SK-N-SH (cell line): ENCODE data around the gene CDCP1. TPM values are rescaled to one million over a fixed set of nuclear protein-coding genes. Genes with fewer than 3 reads are reported as not detected.

Experiments used
- CTCF ChIA-PET: fragments of 300-600, 350-600 bp; formaldehyde crosslinking; extraction: SDS; loops from one replicate; lab custom pipeline; 2021; lab: Yijun Ruan, JAX
- POLR2A ChIA-PET: fragments of 350-600 bp; sonication (Branson Sonifier 250); formaldehyde crosslinking; extraction: SDS; loops from one replicate; lab custom pipeline; 2020; ENCODE audit warnings: antibody characterized with exemption, inconsistent platforms; lab: Yijun Ruan, JAX
- DNase-seq: peaks from one replicate; pipeline ENCODE4 v3.0.0; 2012
- H2AFZ ChIP-seq: fragments of 200-600 bp; sonication (generic); 2 replicates; pipeline ENCODE4 v1.8.1; 2016; ENCODE audit warnings: antibody characterized with exemption, mild to moderate bottlenecking, low read depth
- H3F3A ChIP-seq: fragments of 200-600 bp; sonication (generic); replicated peaks from 2 replicates; pipeline ENCODE3; 2016; ENCODE audit warnings: antibody characterized with exemption, mild to moderate bottlenecking; ENCODE audit not compliant: insufficient read depth
- H3K27ac ChIP-seq, 2 experiments: fragments of 200-500 bp in 1 of 2; fragments of 200-600 bp in 1 of 2; sonication (Bioruptor generic) in 1 of 2; sonication (generic), shearing (Covaris generic) in 1 of 2; 2 replicates each; pipeline versions ENCODE4 v1.5.1 to v1.6.1; 2014 to 2016; ENCODE audit warnings: low read depth in 2 of 2, inconsistent platforms in 1 of 2, low read length in 1 of 2, mild to moderate bottlenecking in 1 of 2, mixed read lengths in 1 of 2
- H3K27me3 ChIP-seq: fragments of 200-600 bp; sonication (generic), shearing (Covaris generic); 2 replicates; pipeline ENCODE4 v1.6.1; 2016; ENCODE audit warnings: mixed run types; ENCODE audit not compliant: insufficient read depth
- H3K36me3 ChIP-seq, 2 experiments: fragments of 200-500 bp in 1 of 2; fragments of 200-600 bp in 1 of 2; sonication (Bioruptor generic) in 1 of 2; sonication (generic) in 1 of 2; replicated peaks in 1 of 2; 2 replicates each; pipeline versions ENCODE3 to v1.5.1; 2014 to 2016; ENCODE audit warnings: low read length in 1 of 2, mild to moderate bottlenecking in 1 of 2; ENCODE audit not compliant: insufficient read depth in 2 of 2, control insufficient read depth in 1 of 2
- H3K4me1 ChIP-seq, 2 experiments: fragments of 200-500 bp in 1 of 2; fragments of 200-600 bp in 1 of 2; sonication (Bioruptor generic) in 1 of 2; sonication (generic), shearing (Covaris generic) in 1 of 2; 2 replicates each; pipeline versions ENCODE4 v1.5.1 to v1.6.1; 2014 to 2016; ENCODE audit warnings: low read depth in 1 of 2, low read length in 1 of 2, mixed run types in 1 of 2; ENCODE audit not compliant: insufficient read depth in 2 of 2, control insufficient read depth in 1 of 2
- H3K4me2 ChIP-seq: fragments of 200-600 bp; sonication (generic), shearing (Covaris generic); 2 replicates; pipeline ENCODE4 v1.6.1; 2017; ENCODE audit warnings: mixed run types
- H3K4me3 ChIP-seq, 2 experiments: fragments of 200-500 bp in 1 of 2; fragments of 200-600 bp in 1 of 2; sonication (Bioruptor generic) in 1 of 2; sonication (generic), shearing (Covaris generic) in 1 of 2; 2 replicates each; pipeline versions ENCODE4 v1.5.1 to v1.8.1; 2014 to 2016; ENCODE audit warnings: low read depth in 2 of 2, inconsistent platforms in 1 of 2, low read length in 1 of 2, mild to moderate bottlenecking in 1 of 2, mixed read lengths in 1 of 2, moderate library complexity in 1 of 2
- H3K79me2 ChIP-seq: fragments of 200-600 bp; sonication (generic); 2 replicates; pipeline ENCODE4 v1.8.1; 2017; ENCODE audit warnings: mild to moderate bottlenecking; ENCODE audit not compliant: insufficient read depth
- H3K9ac ChIP-seq: fragments of 200-600 bp; sonication (generic); 2 replicates; pipeline ENCODE4 v1.6.1; 2017; ENCODE audit warnings: mixed run types
- H3K9me2 ChIP-seq: fragments of 200-600 bp; sonication (generic); 2 replicates; pipeline ENCODE4 v1.6.1; 2017; ENCODE audit warnings: mixed run types
- H3K9me3 ChIP-seq: fragments of 200-600 bp; sonication (generic); 2 replicates; pipeline ENCODE4 v1.6.1; 2017; ENCODE audit warnings: mixed run types, mild to moderate bottlenecking, moderate library complexity
- H4K20me1 ChIP-seq: fragments of 200-600 bp; sonication (generic); 2 replicates; pipeline ENCODE4 v1.6.1; 2017; ENCODE audit warnings: mild to moderate bottlenecking, mixed run types; ENCODE audit not compliant: insufficient read depth
- CHD2 ChIP-seq: fragments of 150-350 bp; IDR thresholded peaks from 2 replicates; pipeline ENCODE4 v1.6.1; 2018; ENCODE audit warnings: low read length; ENCODE audit not compliant: partially characterized antibody
- ELF1 ChIP-seq: IDR thresholded peaks from 2 replicates; pipeline ENCODE4 v1.4.0; 2012
- EP300 ChIP-seq, 2 experiments: IDR thresholded peaks; 2 replicates each; pipeline versions ENCODE4 v1.4.0 to v1.6.1; 2012; ENCODE audit warnings: borderline replicate concordance in 1 of 2, low read depth in 1 of 2, low read length in 1 of 2
- FOSL2 ChIP-seq: IDR thresholded peaks from 2 replicates; pipeline ENCODE4 v1.4.0; 2012; ENCODE audit warnings: low read depth, mild to moderate bottlenecking, moderate library complexity, borderline replicate concordance
- GABPA ChIP-seq: IDR thresholded peaks from 2 replicates; pipeline ENCODE4 v1.4.0; 2012; ENCODE audit warnings: low read depth, mild to moderate bottlenecking
- GATA2 ChIP-seq: sonication (generic); formaldehyde crosslinking; IDR thresholded peaks from 2 replicates; pipeline ENCODE4 v1.5.0; 2020; ENCODE audit warnings: mild to moderate bottlenecking, missing genetic modification reagents
- NFIC ChIP-seq: IDR thresholded peaks from 2 replicates; pipeline ENCODE4 v1.4.0; 2012; ENCODE audit warnings: borderline replicate concordance
- POLR2AphosphoS5 ChIP-seq: IDR thresholded peaks from 2 replicates; pipeline ENCODE4 v1.6.1; 2012; ENCODE audit warnings: low read depth, low read length
- RAD21 ChIP-seq: IDR thresholded peaks from 2 replicates; pipeline ENCODE4 v1.6.1; 2012; ENCODE audit warnings: mild to moderate bottlenecking, low read length
- RCOR1 ChIP-seq: fragments of 150-350 bp; IDR thresholded peaks from 2 replicates; pipeline ENCODE4 v1.6.1; 2017; ENCODE audit warnings: antibody characterized with exemption, low read length
- RFX5 ChIP-seq: IDR thresholded peaks from 2 replicates; pipeline ENCODE4 v1.6.1; 2012; ENCODE audit warnings: mild to moderate bottlenecking, improper control_type of control experiment, low read length
- RXRA ChIP-seq: IDR thresholded peaks from 2 replicates; pipeline ENCODE4 v1.4.0; 2012; ENCODE audit warnings: low read depth, mild to moderate bottlenecking, borderline replicate concordance
- SIN3A ChIP-seq: IDR thresholded peaks from 2 replicates; pipeline ENCODE4 v1.6.1; 2012; ENCODE audit warnings: low read depth, mild to moderate bottlenecking, low read length, moderate library complexity, borderline replicate concordance
- SMC3 ChIP-seq: IDR thresholded peaks from 2 replicates; pipeline ENCODE4 v1.6.1; 2012; ENCODE audit warnings: low read depth, low read length, improper control_type of control experiment
- TEAD4 ChIP-seq: IDR thresholded peaks from 2 replicates; pipeline ENCODE4 v1.4.0; 2012; ENCODE audit warnings: mild to moderate bottlenecking, borderline replicate concordance; ENCODE audit not compliant: insufficient read depth
- USF2 ChIP-seq: fragments of 150-350 bp; IDR thresholded peaks from 2 replicates; pipeline ENCODE4 v1.6.1; 2017; ENCODE audit warnings: antibody characterized with exemption, low read length, low read depth, borderline replicate concordance
- WGBS: methylation state at CpG from one replicate; pipeline ENCODE4 v1.1.6; 2017; ENCODE audit warnings: low lambda C conversion rate; 5-methylcytosine and 5-hydroxymethylcytosine counted together
- polyA plus RNA-seq, 3 experiments: library from polyadenylated mRNA; depleted of rRNA; stranded (reverse); fragments of >200 nt; gene quantifications; 2 replicates each; pipeline ENCODE4 v1.2.3, GENCODE V29; 2012
- TF ChIP-seq, protein P1 (sequence below): IDR thresholded peaks from 2 replicates; pipeline ENCODE4; 2012
- TF ChIP-seq, protein P2 (sequence below): IDR thresholded peaks from 2 replicates; pipeline ENCODE4 v1.6.1; 2012; ENCODE audit warnings: mild to moderate bottlenecking, low read depth, low read length, moderate library complexity

Gene CDCP1
- polyA plus RNA-seq, 1 of the 3 experiments (the other 2 are of a cell fraction), result 3.6 TPM

DNA sequence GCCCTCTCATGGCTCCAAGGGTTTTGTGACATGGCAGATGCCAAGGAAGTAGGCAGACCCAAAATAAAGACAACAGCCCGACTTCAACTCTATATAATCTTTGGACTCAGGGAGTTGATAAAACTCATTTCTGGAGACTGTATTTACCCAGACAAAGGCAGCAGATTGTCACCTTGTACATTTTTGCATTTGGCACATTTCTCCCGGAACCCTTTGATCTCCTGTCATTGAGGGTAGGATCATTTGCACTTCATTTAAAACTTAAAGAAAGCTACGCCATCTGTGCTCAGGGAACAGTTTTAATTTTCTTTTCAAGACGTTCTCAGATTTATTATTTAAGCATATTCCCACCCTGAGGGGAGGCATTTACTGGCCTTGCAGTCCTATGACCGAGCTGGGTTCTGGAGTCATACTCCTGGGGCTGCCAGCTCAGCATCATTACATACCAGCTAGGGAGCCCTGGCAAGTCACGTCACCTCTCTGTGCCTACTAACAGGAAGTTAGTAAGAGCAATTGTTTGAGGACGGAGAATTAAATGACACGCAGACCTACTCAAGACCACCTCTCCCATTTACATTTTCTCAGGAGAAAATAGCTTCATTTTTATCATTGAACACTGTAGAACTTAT is 5.9 kb downstream of the CDCP1 start:
- H3K27me3 ChIP-seq, result no peaks in the 10 kb centered on the region
- no peak overlapping the region for H2AFZ ChIP-seq
- H3K9me2 ChIP-seq, result no peaks in the 10 kb centered on the region
- H3F3A ChIP-seq, result no peaks in the 10 kb centered on the region
- 64% methylated on average over 8 of the region's 8 CpGs for WGBS
- POLR2A ChIA-PET, result no interaction called here
- no peak overlapping the region for H3K27ac ChIP-seq
- H3K4me1 ChIP-seq, result peaks cover 0 to 1% of the 10 kb centered on the region in 2 experiments; a peak in 2 of 4 replicates
- H3K36me3 ChIP-seq, result no peaks in the 10 kb centered on the region
- no peak overlapping the region for H3K9ac ChIP-seq
- H3K9me3 ChIP-seq, result no peaks in the 10 kb centered on the region
- H4K20me1 ChIP-seq, result no peaks in the 10 kb centered on the region
- no peak overlapping the region for H3K4me3 ChIP-seq
- no peak for DNase-seq
- no peak overlapping the region for H3K4me2 ChIP-seq
- TF ChIP-seq RAD21 (no peak), EP300 (IDR thresholded peaks at IDR 0.05; ENCODE audit: borderline replicate concordance in 1 of 2, low read depth in 1 of 2, low read length in 1 of 2) (no peak), SIN3A (no peak), USF2 (no peak), RCOR1 (no peak), POLR2AphosphoS5 (no peak), RFX5 (no peak), TEAD4 (no peak), GATA2 (CRISPR knock-in tag) (no peak), SMC3 (no peak), ELF1 (no peak), FOSL2 (no peak), CHD2 (no peak), GABPA (no peak), RXRA (no peak), NFIC (no peak)
- TF ChIP-seq, protein P1, sequence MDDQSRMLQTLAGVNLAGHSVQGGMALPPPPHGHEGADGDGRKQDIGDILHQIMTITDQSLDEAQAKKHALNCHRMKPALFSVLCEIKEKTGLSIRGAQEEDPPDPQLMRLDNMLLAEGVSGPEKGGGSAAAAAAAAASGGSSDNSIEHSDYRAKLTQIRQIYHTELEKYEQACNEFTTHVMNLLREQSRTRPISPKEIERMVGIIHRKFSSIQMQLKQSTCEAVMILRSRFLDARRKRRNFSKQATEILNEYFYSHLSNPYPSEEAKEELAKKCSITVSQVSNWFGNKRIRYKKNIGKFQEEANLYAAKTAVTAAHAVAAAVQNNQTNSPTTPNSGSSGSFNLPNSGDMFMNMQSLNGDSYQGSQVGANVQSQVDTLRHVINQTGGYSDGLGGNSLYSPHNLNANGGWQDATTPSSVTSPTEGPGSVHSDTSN, result no peak
- TF ChIP-seq, protein P2, sequence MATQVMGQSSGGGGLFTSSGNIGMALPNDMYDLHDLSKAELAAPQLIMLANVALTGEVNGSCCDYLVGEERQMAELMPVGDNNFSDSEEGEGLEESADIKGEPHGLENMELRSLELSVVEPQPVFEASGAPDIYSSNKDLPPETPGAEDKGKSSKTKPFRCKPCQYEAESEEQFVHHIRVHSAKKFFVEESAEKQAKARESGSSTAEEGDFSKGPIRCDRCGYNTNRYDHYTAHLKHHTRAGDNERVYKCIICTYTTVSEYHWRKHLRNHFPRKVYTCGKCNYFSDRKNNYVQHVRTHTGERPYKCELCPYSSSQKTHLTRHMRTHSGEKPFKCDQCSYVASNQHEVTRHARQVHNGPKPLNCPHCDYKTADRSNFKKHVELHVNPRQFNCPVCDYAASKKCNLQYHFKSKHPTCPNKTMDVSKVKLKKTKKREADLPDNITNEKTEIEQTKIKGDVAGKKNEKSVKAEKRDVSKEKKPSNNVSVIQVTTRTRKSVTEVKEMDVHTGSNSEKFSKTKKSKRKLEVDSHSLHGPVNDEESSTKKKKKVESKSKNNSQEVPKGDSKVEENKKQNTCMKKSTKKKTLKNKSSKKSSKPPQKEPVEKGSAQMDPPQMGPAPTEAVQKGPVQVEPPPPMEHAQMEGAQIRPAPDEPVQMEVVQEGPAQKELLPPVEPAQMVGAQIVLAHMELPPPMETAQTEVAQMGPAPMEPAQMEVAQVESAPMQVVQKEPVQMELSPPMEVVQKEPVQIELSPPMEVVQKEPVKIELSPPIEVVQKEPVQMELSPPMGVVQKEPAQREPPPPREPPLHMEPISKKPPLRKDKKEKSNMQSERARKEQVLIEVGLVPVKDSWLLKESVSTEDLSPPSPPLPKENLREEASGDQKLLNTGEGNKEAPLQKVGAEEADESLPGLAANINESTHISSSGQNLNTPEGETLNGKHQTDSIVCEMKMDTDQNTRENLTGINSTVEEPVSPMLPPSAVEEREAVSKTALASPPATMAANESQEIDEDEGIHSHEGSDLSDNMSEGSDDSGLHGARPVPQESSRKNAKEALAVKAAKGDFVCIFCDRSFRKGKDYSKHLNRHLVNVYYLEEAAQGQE, result no peak
- TF ChIP-seq, all 33 proteins: peak for 0
- no peaks in the 10 kb centered on the region for H3K79me2 ChIP-seq
- CTCF ChIA-PET, result interaction anchor here (1.1 kb wide), 1 partner anchor 84 kb away, joined by 3 read pairs; no protein-coding TSS in a partner anchor
